NT2/D1 (cell line): ENCODE measurements around the gene KLF9.

Experiments
- SUZ12 ChIP-seq: IDR thresholded peaks from 2 replicates; pipeline ENCODE4 v1.6.1; 2011; ENCODE audit not compliant: insufficient read length, insufficient read depth; ENCODE audit errors: extremely low read depth
- YY1 ChIP-seq: IDR thresholded peaks from 2 replicates; pipeline ENCODE4 v1.6.1; 2011; ENCODE audit not compliant: insufficient read length, insufficient read depth
- ZNF274 ChIP-seq: IDR thresholded peaks from 2 replicates; pipeline ENCODE4 v1.6.1; 2011; ENCODE audit warnings: mild to moderate bottlenecking, low read depth, low read length

DNA sequence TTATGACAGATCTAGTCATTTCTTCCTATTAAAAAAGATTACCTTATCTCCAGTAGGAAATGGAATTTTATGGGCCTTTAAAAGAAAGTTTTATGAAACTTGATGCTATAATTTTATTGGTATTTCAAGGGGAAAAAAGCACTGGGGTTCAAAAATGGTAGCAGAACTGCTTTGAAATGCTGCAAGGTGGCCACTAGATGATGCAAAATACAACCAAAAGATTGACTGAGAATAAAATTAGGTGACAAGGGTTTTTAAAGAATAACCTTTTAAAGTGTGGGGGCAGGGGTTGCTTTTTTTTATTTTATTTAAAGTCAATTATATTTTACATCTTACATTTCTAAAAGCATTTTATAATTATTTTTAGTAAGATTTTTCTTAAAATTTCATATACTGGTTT, 61.7 kb downstream of the KLF9 start:
- TF ChIP-seq ZNF274 (no peak), YY1 (no peak), SUZ12 (no peak)
